OCI-LY7 (cell line): ENCODE results near the gene NEK9. TPM values are rescaled to one million over a fixed set of nuclear protein-coding genes. Genes with fewer than 3 reads are reported as not detected.

Source experiments
- BruUV-seq: library from RNA; stranded (reverse); fragments of 400-500 nt; replicated peaks from 2 replicates; lab custom pipeline; 2021; lab: Mats Ljungman, UMichigan
- CTCF ChIA-PET: fragments of 300-600 bp; sonication (Branson Sonifier 250); formaldehyde crosslinking; loops from one replicate; lab custom pipeline; 2022; ENCODE audit warnings: antibody characterized with exemption; ENCODE audit not compliant: unreplicated experiment; lab: Charles Lee
- POLR2A ChIA-PET: fragments of 300-600 bp; sonication (Branson Sonifier 250); formaldehyde crosslinking; loops from one replicate; lab custom pipeline; 2022; ENCODE audit warnings: antibody characterized with exemption; lab: Charles Lee
- DNase-seq: peaks from one replicate; pipeline ENCODE4 v3.0.0-alpha.2; 2015; ENCODE audit warnings: low spot score
- H2AFZ ChIP-seq: fragments of 200-600 bp; sonication (generic), shearing (Covaris generic); 2 replicates; pipeline ENCODE4 v1.6.1; 2014; ENCODE audit warnings: mild to moderate bottlenecking, antibody characterized with exemption, low read length, moderate library complexity
- H3K27ac ChIP-seq: fragments of 200-600 bp; sonication (generic); 2 replicates; pipeline ENCODE4 v1.5.1; 2014; ENCODE audit warnings: mixed run types, low read depth, mild to moderate bottlenecking, moderate library complexity, low read length, inconsistent platforms; ENCODE audit not compliant: poor library complexity, severe bottlenecking
- H3K36me3 ChIP-seq: fragments of 200-600 bp; sonication (generic); 2 replicates; pipeline ENCODE4 v1.6.1; 2014; ENCODE audit warnings: mild to moderate bottlenecking, antibody characterized with exemption, low read length, moderate library complexity, mixed read lengths; ENCODE audit not compliant: insufficient read depth
- H3K4me1 ChIP-seq: fragments of 200-600 bp; sonication (generic); 2 replicates; pipeline ENCODE4 v1.5.1; 2014; ENCODE audit warnings: mild to moderate bottlenecking, low read length; ENCODE audit not compliant: insufficient read depth, poor library complexity, severe bottlenecking
- H3K4me2 ChIP-seq: fragments of 200-600 bp; sonication (generic); 2 replicates; pipeline ENCODE4 v1.6.1; 2014; ENCODE audit warnings: mild to moderate bottlenecking, low read length
- H3K4me3 ChIP-seq: fragments of 200-600 bp; sonication (generic); 2 replicates; pipeline ENCODE4 v1.5.1; 2014; ENCODE audit warnings: mild to moderate bottlenecking, low read depth, low read length; ENCODE audit not compliant: poor library complexity, severe bottlenecking
- H3K79me2 ChIP-seq: fragments of 200-600 bp; sonication (generic); 2 replicates; pipeline ENCODE4 v1.6.1; 2016; ENCODE audit warnings: low read depth, mild to moderate bottlenecking, low read length, moderate library complexity, mixed read lengths; ENCODE audit not compliant: insufficient read depth
- H3K9me2 ChIP-seq: fragments of 200-600 bp; sonication (generic); 2 replicates; pipeline ENCODE4 v1.6.1; 2016; ENCODE audit warnings: mild to moderate bottlenecking, low read length, mixed read lengths; ENCODE audit not compliant: insufficient read depth
- H3K9me3 ChIP-seq: fragments of 200-600 bp; sonication (generic); 2 replicates; pipeline ENCODE4 v1.6.1; 2014; ENCODE audit warnings: mild to moderate bottlenecking, mixed run types, low read length, mixed read lengths
- H4K20me1 ChIP-seq: fragments of 200-600 bp; sonication (generic); 2 replicates; pipeline ENCODE4 v1.6.1; 2014; ENCODE audit warnings: mild to moderate bottlenecking, antibody characterized with exemption, low read length, moderate library complexity, mixed read lengths; ENCODE audit not compliant: insufficient read depth
- CTCF ChIP-seq: fragments of 200-600 bp; sonication (generic); conservative IDR thresholded peaks from 2 replicates; pipeline ENCODE4 v1.5.1; 2014; ENCODE audit warnings: mild to moderate bottlenecking, antibody characterized with exemption, low read length, moderate library complexity, mixed read lengths
- EZH2phosphoT487 ChIP-seq: fragments of 200-600 bp; sonication (generic); IDR thresholded peaks from 2 replicates; pipeline ENCODE4 v1.6.1; 2018; ENCODE audit warnings: low read depth, borderline replicate concordance, mild to moderate bottlenecking, mixed run types, antibody characterized with exemption, low read length, moderate library complexity, mixed read lengths
- intact Hi-C: fragments of 100-400 bp; cut with micrococcal nuclease; formaldehyde crosslinking; loops from one replicate; pipeline ENCODE4 v1.10.0; 2022; ENCODE audit not compliant: unreplicated experiment
- small RNA-seq: library from RNA; depleted of rRNA; stranded (forward); fragments of <200 nt; gene quantifications from one replicate; pipeline ENCODE3, GENCODE V24; 2014
- total RNA-seq, 2 experiments: library from RNA; depleted of rRNA in 1 of 2; stranded (reverse); fragments of >200 nt in 1 of 2; shearing (Covaris generic) in 1 of 2; gene quantifications; 2 replicates each; pipeline ENCODE4 v1.2.3, GENCODE V29; 2014 to 2022

NEK9 gene
- total RNA-seq, 2 experiments from 2014 or later, result 58.3 to 86.4 TPM

- no peak for TF ChIP-seq CTCF
- no peak for TF ChIP-seq EZH2phosphoT487
- Histone ChIP-seq H3K9me3 (no peaks in the 10 kb centered on the region), H3K36me3 (no peaks in the 10 kb centered on the region), H2AFZ (no peak overlapping the region), H3K4me3 (no peak overlapping the region), H3K4me1 (no peaks in the 10 kb centered on the region), H3K4me2 (no peak overlapping the region), H4K20me1 (no peaks in the 10 kb centered on the region), H3K27ac (no peak overlapping the region), H3K79me2 (no peaks in the 10 kb centered on the region), H3K9me2 (no peaks in the 10 kb centered on the region)
- ChIA-PET POLR2A (interaction anchor here (0.5 kb wide), 1 partner anchor 974 kb away, joined by 3 read pairs; no protein-coding TSS in a partner anchor), CTCF (no interaction called here)
- intact Hi-C loops, result no loop called here
- no peak for DNase-seq
- BruUV-seq, result no TSS peak
These were observed 96.7 kb downstream of the NEK9 start for GRCh38 chr14:75030147-75030546.

Small RNA genes lying within 50 kb of the gene (small RNA-seq; reads per million reads assigned to genes)
- not detected for gene HIF1AP1

Other genes starting within 250 kb of the NEK9 start
- 70.2 and 74.4 TPM in 2 replicates for gene DLST, start 245.1 kb downstream of the NEK9 start, total RNA-seq (2014; rRNA removed; shearing (Covaris generic))
- 95.1 and 95.7 TPM in 2 replicates for gene DLST, start 245.1 kb downstream of the NEK9 start, total RNA-seq (2022)
- 6.1 and 11.3 TPM in 2 replicates for gene RPS6KL1, start 203.8 kb downstream of the NEK9 start, total RNA-seq (2014; rRNA removed; shearing (Covaris generic))
- gene RPS6KL1, start 203.8 kb downstream of the NEK9 start, total RNA-seq (2022), result 14.0 and 15.3 TPM in 2 replicates
- gene PGF, start 171.5 kb downstream of the NEK9 start, total RNA-seq (2014; rRNA removed; shearing (Covaris generic)), result 0.09 and 0.13 TPM in 2 replicates
- gene PGF, start 171.5 kb downstream of the NEK9 start, total RNA-seq (2022), result 0.19 TPM in 1 of 2 replicates, not detected in the other
- gene EIF2B2, start 124.1 kb downstream of the NEK9 start, total RNA-seq (2014; rRNA removed; shearing (Covaris generic)), result 33.5 and 42.0 TPM in 2 replicates
- 49.8 and 53.8 TPM in 2 replicates for gene EIF2B2, start 124.1 kb downstream of the NEK9 start, total RNA-seq (2022)
- gene MLH3, start 75.6 kb downstream of the NEK9 start, total RNA-seq (2014; rRNA removed; shearing (Covaris generic)), result 5.1 and 6.6 TPM in 2 replicates
- 6.1 and 6.7 TPM in 2 replicates for gene MLH3, start 75.6 kb downstream of the NEK9 start, total RNA-seq (2022)
- 97.5 and 121 TPM in 2 replicates for gene ACYP1, start 63.0 kb downstream of the NEK9 start, total RNA-seq (2014; rRNA removed; shearing (Covaris generic))
- gene ACYP1, start 63.0 kb downstream of the NEK9 start, total RNA-seq (2022), result 65.0 and 80.9 TPM in 2 replicates
- 3.2 and 3.4 TPM in 2 replicates for gene ZC2HC1C, start 57.4 kb downstream of the NEK9 start, total RNA-seq (2014; rRNA removed; shearing (Covaris generic))
- 1.2 and 3.7 TPM in 2 replicates for gene ZC2HC1C, start 57.4 kb downstream of the NEK9 start, total RNA-seq (2022)
- gene TMED10, start 49.6 kb upstream of the NEK9 start, total RNA-seq (2014; rRNA removed; shearing (Covaris generic)), result 63.1 and 129 TPM in 2 replicates
- 221 and 232 TPM in 2 replicates for gene TMED10, start 49.6 kb upstream of the NEK9 start, total RNA-seq (2022)
- gene FOS, start 151.8 kb upstream of the NEK9 start, total RNA-seq (2014; rRNA removed; shearing (Covaris generic)), result 12.4 and 16.9 TPM in 2 replicates
- 3.3 and 4.6 TPM in 2 replicates for gene FOS, start 151.8 kb upstream of the NEK9 start, total RNA-seq (2022)